IMR-90 (cell line): ENCODE measurements around the gene SBNO1. TPM values are rescaled to one million over a fixed set of nuclear protein-coding genes. Genes with fewer than 3 reads are reported as not detected.

Experiments
- ATAC-seq: fragments of 200-7000 bp; cut with Tn5 transposase; 2 replicates; pipeline ENCODE4 v1.9.1; 2020; ENCODE audit warnings: low read depth, mild to moderate bottlenecking, moderate library complexity
- BruUV-seq: library from RNA; stranded (reverse); fragments of 400-500 nt; replicated peaks from 2 replicates; lab custom pipeline; 2021; lab: Mats Ljungman, UMichigan
- CTCF ChIA-PET: fragments of 300-600 bp; formaldehyde crosslinking; extraction: SDS; loops from one replicate; lab custom pipeline; 2021; ENCODE audit warnings: antibody characterized with exemption; lab: Yijun Ruan, JAX
- POLR2A ChIA-PET: fragments of 300-600 bp; sonication (Branson Sonifier 250); formaldehyde crosslinking; loops from one replicate; lab custom pipeline; 2022; ENCODE audit warnings: antibody characterized with exemption; ENCODE audit not compliant: unreplicated experiment; lab: Charles Lee
- DNase-seq: peaks from one replicate; pipeline ENCODE4 v3.0.0; 2013
- H2AFZ ChIP-seq: replicated peaks from 2 replicates; pipeline ENCODE3; 2013; ENCODE audit warnings: low read length, mild to moderate bottlenecking; ENCODE audit not compliant: poor library complexity
- H2AK5ac ChIP-seq: 2 replicates; pipeline ENCODE4 v1.6.1; 2013; ENCODE audit warnings: low read depth, low read length, inconsistent platforms
- H2AK9ac ChIP-seq: replicated peaks from 2 replicates; pipeline ENCODE3; 2013; ENCODE audit warnings: mild to moderate bottlenecking, low read depth, low read length, moderate library complexity; ENCODE audit not compliant: poor library complexity
- H2BK120ac ChIP-seq: 2 replicates; pipeline ENCODE4 v1.6.1; 2013; ENCODE audit warnings: low read depth, low read length, inconsistent platforms
- H2BK15ac ChIP-seq: 3 replicates; pipeline ENCODE4 v1.6.1; 2013; ENCODE audit warnings: low read depth, low read length, inconsistent platforms
- H2BK20ac ChIP-seq: 2 replicates; pipeline ENCODE4 v1.6.1; 2013; ENCODE audit warnings: low read depth, mild to moderate bottlenecking, inconsistent platforms, low read length, moderate library complexity
- H2BK5ac ChIP-seq: 2 replicates; pipeline ENCODE4 v1.6.1; 2013; ENCODE audit warnings: mild to moderate bottlenecking, low read depth, low read length, inconsistent platforms; ENCODE audit not compliant: poor library complexity, severe bottlenecking
- H3K14ac ChIP-seq: replicated peaks from 2 replicates; pipeline ENCODE4 v1.6.1; 2013; ENCODE audit warnings: low read depth, low read length, inconsistent platforms
- H3K18ac ChIP-seq: 2 replicates; pipeline ENCODE4 v1.6.1; 2013; ENCODE audit warnings: low read depth, low read length, control low read depth
- H3K23ac ChIP-seq: 2 replicates; pipeline ENCODE4 v1.6.1; 2013; ENCODE audit warnings: low read depth, low read length, inconsistent platforms
- H3K27ac ChIP-seq: 2 replicates; pipeline ENCODE4 v1.5.1; 2013; ENCODE audit warnings: mild to moderate bottlenecking, control low read depth, low read length; ENCODE audit not compliant: insufficient read depth
- H3K27me3 ChIP-seq: 2 replicates; pipeline ENCODE4 v1.6.1; 2013; ENCODE audit warnings: low read length; ENCODE audit not compliant: control insufficient read depth, insufficient read depth
- H3K36me3 ChIP-seq: 2 replicates; pipeline ENCODE4 v1.6.1; 2013; ENCODE audit warnings: low read length, mixed read lengths; ENCODE audit not compliant: control insufficient read depth, insufficient read depth
- H3K4ac ChIP-seq: 2 replicates; pipeline ENCODE4 v1.6.1; 2013; ENCODE audit warnings: low read depth, low read length, inconsistent platforms
- H3K4me1 ChIP-seq: 2 replicates; pipeline ENCODE4 v1.6.1; 2013; ENCODE audit warnings: low read length, mixed read lengths; ENCODE audit not compliant: control insufficient read depth, insufficient read depth
- H3K4me2 ChIP-seq: 2 replicates; pipeline ENCODE4 v1.6.1; 2013; ENCODE audit warnings: low read depth, mild to moderate bottlenecking, control low read depth, low read length, moderate library complexity
- H3K4me3 ChIP-seq: 2 replicates; pipeline ENCODE4 v1.5.1; 2013; ENCODE audit warnings: low read depth, mild to moderate bottlenecking, control low read depth, low read length, moderate library complexity; ENCODE audit not compliant: insufficient read depth
- H3K56ac ChIP-seq: 2 replicates; pipeline ENCODE4 v1.6.1; 2013; ENCODE audit warnings: low read length, inconsistent platforms; ENCODE audit not compliant: insufficient read depth; ENCODE audit errors: extremely low read depth
- H3K79me1 ChIP-seq, 2 experiments: 2 replicates each; pipeline ENCODE4 v1.6.1; 2013; ENCODE audit warnings: low read length in 2 of 2, inconsistent platforms in 1 of 2, low read depth in 1 of 2
- H3K9ac ChIP-seq: 2 replicates; pipeline ENCODE4 v1.6.1; 2013; ENCODE audit warnings: low read depth, low read length, control low read depth
- H3K9me1 ChIP-seq: 2 replicates; pipeline ENCODE4 v1.6.1; 2013; ENCODE audit warnings: low read length, inconsistent platforms; ENCODE audit not compliant: insufficient read depth
- H3K9me3 ChIP-seq: 2 replicates; pipeline ENCODE4 v1.6.1; 2013; ENCODE audit warnings: low read length; ENCODE audit not compliant: control insufficient read depth, insufficient read depth
- H4K20me1 ChIP-seq: 2 replicates; pipeline ENCODE4 v1.6.1; 2013; ENCODE audit warnings: low read length, inconsistent platforms; ENCODE audit not compliant: insufficient read depth
- H4K5ac ChIP-seq: 2 replicates; pipeline ENCODE4 v1.6.1; 2013; ENCODE audit warnings: mild to moderate bottlenecking, low read depth, low read length, control low read depth
- H4K8ac ChIP-seq, 2 experiments: 2 replicates each; pipeline ENCODE4 v1.6.1; 2013; ENCODE audit warnings: low read depth in 2 of 2, low read length in 2 of 2, control low read depth in 1 of 2, inconsistent platforms in 1 of 2
- H4K91ac ChIP-seq: 2 replicates; pipeline ENCODE4 v1.6.1; 2013; ENCODE audit warnings: low read depth, low read length, inconsistent platforms; ENCODE audit not compliant: insufficient read depth
- CEBPB ChIP-seq: IDR thresholded peaks from 2 replicates; pipeline ENCODE4 v1.6.1; 2012; ENCODE audit warnings: low read depth, low read length, improper control_type of control experiment
- RAD21 ChIP-seq: IDR thresholded peaks from 2 replicates; pipeline ENCODE4 v1.6.1; 2012; ENCODE audit warnings: low read length, improper control_type of control experiment
- WGBS, 2 experiments: methylation state at CpG; one replicate each; pipeline versions ENCODE4 v1.1.5 to v1.1.7; 2013; ENCODE audit warnings: missing lambda C conversion rate in 2 of 2; ENCODE audit not compliant: insufficient read length in 1 of 2; ENCODE audit errors: extremely low coverage in 2 of 2; 5-methylcytosine and 5-hydroxymethylcytosine counted together
- dilution Hi-C: fragments of 300-500 bp; cut with HindIII; formaldehyde crosslinking; loops from one replicate; pipeline ENCODE4 v1.14.3; 2018; ENCODE audit warnings: low sequenced_read_pairs; ENCODE audit not compliant: unreplicated experiment
- in situ Hi-C: fragments of 300-500 bp; cut with MboI; formaldehyde crosslinking; loops from 3 replicates; pipeline ENCODE4 v1.14.3; 2019; ENCODE audit warnings: low sequenced_read_pairs, inconsistent platforms, mixed read lengths
- intact Hi-C: fragments of 100-400 bp; cut with micrococcal nuclease; formaldehyde crosslinking; loops from 2 replicates; pipeline ENCODE4 v1.10.0; 2022
- polyA plus RNA-seq, 3 experiments: library from polyadenylated mRNA; depleted of rRNA; stranded (reverse); fragments of >200 nt; gene quantifications; 2 replicates each; pipeline ENCODE4 v1.2.3, GENCODE V29; 2012; ENCODE audit warnings: low replicate concordance in 1 of 3
- total RNA-seq: library from RNA; depleted of rRNA; stranded (reverse); fragments of >200 nt; gene quantifications from 2 replicates; pipeline ENCODE4 v1.2.3, GENCODE V29; 2012

Gene SBNO1
- total and polyA plus RNA-seq, 2 of the 4 experiments (the other 2 are of a cell fraction) = 5.3 to 24.9 TPM

DNA sequence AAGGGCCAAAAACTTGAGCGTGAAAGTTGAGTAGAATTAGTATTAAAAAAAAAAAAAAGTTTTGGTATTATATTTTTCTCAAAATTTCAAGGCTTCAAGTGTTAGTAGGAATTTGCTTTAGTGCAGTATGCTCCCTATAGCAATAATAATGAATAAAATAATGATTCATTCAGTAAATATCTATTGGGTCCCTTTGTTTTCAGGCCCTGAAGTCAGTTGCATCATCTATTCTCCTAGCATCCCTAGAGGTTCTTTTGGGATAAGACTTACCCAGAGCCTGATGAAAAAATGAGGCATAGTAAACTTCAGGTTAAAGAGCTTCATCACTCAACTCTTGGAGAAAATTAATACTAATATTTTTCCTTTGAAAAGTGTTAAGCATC is 20.3 kb upstream of the SBNO1 start:
- Histone ChIP-seq H3K9ac (peak overlapping the region; percentile 80), H3K79me1 (peaks cover 20 to 48% of the 10 kb centered on the region in 2 experiments), H4K91ac (0 out of 2 replicates have a peak overlapping the region, but pooled peaks have one; percentile 13), H4K20me1 (peaks cover 2% of the 10 kb centered on the region; the same call in 1 of the 2 replicates), H3K36me3 (no peaks in the 10 kb centered on the region), H2AFZ (peak overlapping the region; percentile 96), H3K4me3 (peak overlapping the region; percentile 49), H3K27ac (peak overlapping the region; percentile 79), H3K9me1 (peaks cover 13% of the 10 kb centered on the region; the same call in 1 of the 2 replicates), H3K27me3 (no peaks in the 10 kb centered on the region), H2AK9ac (peak overlapping the region; percentile 86), H2BK5ac (peak overlapping the region; percentile 43), H2AK5ac (0 out of 2 replicates have a peak overlapping the region, but pooled peaks have one; percentile 3), H3K4me2 (peak overlapping the region; percentile 96), H3K23ac (peak overlapping the region; percentile 66), H4K5ac (peak overlapping the region; percentile 49; the same call in 1 of the 2 replicates), H3K4ac (peak overlapping the region; percentile 78), H3K4me1 (peaks cover 8% of the 10 kb centered on the region), H3K56ac (peak overlapping the region; percentile 54; the same call in 1 of the 2 replicates), H2BK15ac (no peak overlapping the region), H2BK120ac (no peak overlapping the region), H3K9me3 (no peaks in the 10 kb centered on the region), H3K14ac (peak overlapping the region; percentile 64; the same call in 1 of the 2 replicates), H3K18ac (no peak overlapping the region; the same call in 1 of the 2 replicates), H2BK20ac (no peak overlapping the region), H4K8ac (peak overlapping the region; percentile 5 to 38; a peak in 1 of 4 replicates)
- POLR2A ChIA-PET = no interaction called here
- no CpG with 5 or more reads among the region's 1 CpG for WGBS, 2 experiments
- CTCF ChIA-PET = no interaction called here
- TF ChIP-seq RAD21 (no peak), CEBPB (peak; percentile 90)
- BruUV-seq = no TSS peak
- dilution Hi-C loops (no loop called here), in situ Hi-C loops (no loop called here), intact Hi-C loops (loop anchor here (10.0 kb wide), 1 partner anchor 410 kb away; the partner anchor contains the start of gene OGFOD2)
- DNase-seq (peak; percentile 63), ATAC-seq (no peak)
